Measurements from ENCODE around the gene SYNPO.
A peak's percentile ranks its signal among the peaks of the same experiment; 100 is the strongest.

Gene SYNPO

GRCh38 chr5:150642991-150643710 is 2.7 kb downstream of the SYNPO start:
- no peak for DNase-seq

DNA sequence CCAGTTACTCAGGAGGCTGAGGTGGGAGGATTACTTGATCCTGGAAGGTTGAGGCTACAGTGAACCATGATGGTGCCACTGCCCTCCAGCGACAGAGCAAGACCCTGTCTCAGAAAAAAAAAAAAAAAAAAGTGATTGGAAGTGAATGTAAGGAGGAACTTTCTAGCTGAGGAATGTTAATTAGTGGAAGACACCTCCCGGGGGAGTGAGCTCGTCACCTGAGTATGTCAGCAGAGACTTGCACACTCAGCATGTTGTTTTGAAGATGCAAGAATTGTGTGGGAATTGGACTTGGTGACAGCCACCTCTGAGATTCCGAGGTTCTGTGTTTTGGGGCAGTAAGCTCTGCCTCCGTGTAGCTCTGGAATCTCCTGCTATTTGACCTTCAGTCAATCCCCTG is 3.6 kb downstream of the SYNPO start:
- DNase-seq, result no peak

- no peak for DNase-seq
These were observed 4.1 kb downstream of the SYNPO start for GRCh38 chr5:150644514-150644913.

- DNase-seq, result no peak
These were observed 4.7 kb downstream of the SYNPO start for GRCh38 chr5:150645070-150645700.

DNA sequence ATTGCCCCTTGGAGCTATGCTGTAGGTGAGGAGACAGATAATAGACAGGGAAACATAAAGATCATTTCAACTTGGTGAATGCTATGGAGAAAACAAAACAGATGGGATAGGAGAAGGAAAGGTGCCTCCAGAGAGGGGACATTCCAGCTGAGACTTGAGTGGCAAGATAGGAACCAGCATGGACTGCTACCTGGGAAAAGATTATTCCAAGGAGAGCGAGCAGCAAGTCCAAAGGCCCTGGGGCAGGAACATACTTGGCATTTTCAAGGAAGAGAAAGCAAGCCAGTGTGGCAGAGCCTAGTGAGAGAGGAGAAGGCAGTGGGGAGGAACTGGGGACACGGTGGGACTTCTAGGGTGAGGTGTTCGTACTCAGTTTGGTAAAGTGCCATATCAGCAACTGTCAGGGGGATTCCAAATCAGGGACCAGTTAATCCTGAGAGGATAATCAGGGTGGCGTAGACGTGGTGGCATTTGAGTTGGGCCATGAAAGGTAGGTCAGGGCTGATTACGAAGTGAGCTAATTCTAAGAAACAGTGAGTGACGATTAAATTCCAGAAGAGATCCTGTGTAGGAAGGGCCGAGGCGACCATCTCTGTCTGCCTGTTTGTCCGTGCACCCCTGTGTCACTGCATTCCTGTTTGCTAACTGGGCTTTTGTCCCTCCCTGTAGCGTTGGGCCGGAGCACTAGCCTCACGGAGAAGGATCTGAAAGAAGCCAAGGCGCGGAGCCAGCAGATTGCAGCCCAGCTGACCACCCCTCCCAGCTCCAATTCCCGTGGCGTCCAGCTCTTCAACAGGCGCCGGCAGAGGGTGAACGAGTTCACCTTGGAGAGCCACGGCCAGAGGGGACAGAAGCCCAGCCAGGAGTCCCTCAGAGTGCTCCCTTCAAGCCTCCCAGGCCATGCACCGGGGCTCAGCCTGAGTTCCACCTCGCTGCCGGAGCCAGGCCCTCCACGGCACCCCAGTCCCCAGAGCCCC is 7.1 kb downstream of the SYNPO start:
- no peak for DNase-seq

- no peak for DNase-seq
These were observed 8.0 kb downstream of the SYNPO start for GRCh38 chr5:150648294-150649107.

GRCh38 chr5:150649108-150650020 is 8.9 kb downstream of the SYNPO start:
- DNase-seq, result no peak

DNA sequence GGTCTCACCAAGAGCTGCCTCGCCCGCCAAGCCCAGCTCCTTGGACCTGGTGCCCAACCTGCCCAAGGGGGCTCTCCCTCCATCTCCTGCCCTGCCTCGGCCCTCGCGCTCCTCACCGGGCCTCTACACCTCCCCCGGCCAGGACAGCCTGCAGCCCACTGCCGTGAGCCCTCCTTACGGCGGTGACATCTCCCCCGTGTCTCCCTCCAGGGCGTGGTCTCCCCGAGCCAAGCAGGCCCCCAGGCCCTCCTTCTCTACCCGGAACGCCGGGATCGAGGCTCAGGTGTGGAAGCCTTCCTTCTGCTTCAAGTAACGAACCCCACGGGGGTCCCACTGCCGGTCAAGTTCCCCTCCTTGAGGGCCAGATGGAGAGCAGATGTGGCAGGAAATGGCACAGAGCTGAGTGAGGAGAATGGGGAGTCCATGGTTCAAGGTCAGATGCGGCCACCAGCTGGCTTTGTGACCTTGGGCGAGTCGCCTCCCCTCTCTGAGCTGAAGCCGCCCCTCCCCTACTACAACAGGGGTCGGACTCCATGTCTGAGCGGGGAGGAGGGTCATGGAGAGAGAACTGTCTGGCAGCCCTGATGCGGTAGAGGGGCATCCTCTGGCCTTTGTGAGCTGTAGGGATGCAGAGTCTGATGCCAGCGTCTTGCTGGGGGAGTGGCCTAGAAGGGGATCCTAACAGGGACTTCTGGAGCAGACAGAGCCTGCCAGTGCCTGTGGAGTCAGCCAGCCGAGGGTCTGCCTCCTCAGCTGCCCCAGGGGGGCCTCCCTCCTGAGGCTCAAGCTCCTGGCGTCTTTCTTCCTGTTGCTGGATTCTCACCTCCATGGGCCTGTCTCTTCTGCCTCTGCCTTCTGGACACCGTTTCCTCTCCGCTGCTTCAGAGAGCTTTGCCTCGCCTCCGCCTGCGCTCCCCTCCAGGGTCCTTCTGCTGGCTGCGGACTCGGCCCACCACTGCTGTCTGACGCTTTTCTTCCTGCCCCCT is 9.9 kb downstream of the SYNPO start:
- DNase-seq, result no peak

DNA sequence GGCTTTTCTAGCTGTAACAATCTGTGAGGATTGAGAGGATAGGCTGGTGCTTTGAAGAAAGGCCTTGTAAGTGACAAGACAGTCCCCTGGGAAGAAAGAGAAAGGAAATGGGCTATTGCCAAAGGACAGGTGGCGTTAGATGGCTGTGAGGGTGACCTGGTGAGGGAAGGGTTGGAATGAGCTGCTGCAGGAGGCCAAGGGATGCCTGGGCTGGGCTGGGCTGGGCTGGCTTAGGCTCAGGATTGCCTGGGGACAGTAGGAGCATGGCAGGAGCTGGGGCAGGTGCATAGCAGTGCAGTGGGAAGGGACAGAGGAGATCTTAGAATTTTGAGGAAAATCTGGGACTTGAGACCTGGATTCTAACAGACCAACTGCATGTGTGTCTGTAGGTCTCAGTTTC is 10.9 kb downstream of the SYNPO start:
- DNase-seq, result no peak

DNA sequence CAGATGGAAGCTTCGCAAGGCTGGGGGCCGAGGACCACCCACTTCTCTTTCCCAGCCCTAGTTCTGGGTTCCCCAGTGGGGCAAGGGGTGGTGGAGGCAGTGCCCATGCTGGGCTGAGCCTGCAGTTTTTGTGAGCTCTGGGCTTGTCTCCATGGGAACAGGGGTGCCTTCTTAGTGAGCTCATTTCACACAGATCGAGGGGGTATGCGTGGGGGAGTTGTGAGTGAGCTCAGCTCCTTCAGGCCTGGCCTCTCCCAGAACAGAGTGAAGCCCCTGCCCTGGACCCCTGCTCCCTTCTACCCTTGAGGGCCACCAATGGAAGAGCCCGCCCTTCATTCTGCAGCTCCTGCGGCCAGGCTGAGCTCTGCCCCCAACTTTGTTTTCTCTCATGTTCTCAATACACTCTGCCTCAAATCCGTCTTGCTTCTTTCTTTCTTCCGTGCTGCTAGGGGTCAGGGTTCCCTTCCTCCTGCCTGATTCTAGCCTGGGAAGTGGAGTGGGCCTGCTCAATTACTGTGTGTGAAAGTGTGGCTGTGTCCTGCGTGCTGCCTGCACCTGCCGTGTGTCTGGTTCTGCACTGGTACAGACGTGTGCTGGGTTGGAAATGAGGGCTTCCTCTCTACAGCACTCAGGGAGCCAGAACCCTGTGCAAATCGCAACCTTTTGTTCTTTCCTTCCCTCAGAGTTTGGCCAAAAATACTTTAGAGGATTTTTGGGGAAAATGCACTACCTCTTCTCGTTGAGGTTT is 11.6 kb downstream of the SYNPO start:
- no peak for DNase-seq

GRCh38 chr5:150653145-150653761 is 12.8 kb downstream of the SYNPO start:
- no peak for DNase-seq

DNA sequence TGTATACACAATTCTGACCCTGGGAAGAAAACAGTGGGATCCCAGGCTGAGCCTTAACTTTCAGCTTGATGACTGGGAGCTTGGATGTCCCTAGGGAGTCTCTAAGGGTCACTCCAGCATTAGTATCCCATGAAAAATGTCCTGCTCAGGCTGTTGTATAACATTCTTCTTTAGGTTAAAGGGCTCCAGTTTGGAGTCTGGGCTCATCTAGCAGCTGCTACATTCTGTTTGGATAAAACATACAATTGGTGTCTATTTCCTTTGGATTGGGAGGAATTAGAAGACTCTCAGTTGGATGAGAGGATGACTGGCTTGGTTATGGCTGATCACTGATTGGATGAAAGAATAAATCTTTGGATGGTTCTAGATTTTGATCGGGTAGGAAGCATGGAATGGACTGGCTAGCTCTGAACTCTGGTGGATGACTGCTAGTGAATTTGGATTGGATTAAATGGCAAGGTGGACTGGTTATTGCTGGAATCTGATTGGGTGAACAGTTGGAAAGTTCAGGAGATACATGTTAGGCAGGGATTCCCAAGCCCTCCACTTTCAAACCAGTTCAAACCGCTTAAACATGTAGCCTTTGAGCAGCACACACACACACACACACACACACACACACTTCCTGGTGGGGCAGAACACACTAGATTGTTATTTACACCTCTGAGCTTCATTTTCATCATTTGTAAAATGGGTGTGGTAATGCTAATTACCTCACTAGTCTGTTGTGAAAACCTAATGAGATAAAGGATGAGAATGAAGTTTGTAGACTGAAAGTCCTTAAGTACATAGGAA is 13.5 kb downstream of the SYNPO start:
- no peak for DNase-seq

DNA sequence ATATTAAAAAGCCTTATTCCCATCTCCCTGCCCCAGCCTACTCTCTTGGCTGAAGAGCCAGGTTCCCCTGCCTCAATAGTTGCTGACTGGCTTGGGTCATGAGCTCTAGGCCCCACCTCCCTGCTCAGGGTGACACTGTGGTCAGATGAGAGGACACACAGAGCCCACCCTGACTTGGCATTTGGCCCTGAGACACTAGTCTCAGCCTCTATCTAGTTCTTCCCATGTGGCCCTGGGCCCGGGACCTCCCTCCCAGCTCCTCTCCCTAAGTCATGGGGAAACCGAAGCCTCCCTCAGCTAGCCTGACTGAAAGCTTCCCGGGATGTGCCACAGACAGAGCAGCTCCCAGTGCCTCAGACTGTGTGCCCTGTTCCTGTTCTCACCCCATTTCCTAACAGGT is 14.8 kb downstream of the SYNPO start:
- DNase-seq, result no peak

DNA sequence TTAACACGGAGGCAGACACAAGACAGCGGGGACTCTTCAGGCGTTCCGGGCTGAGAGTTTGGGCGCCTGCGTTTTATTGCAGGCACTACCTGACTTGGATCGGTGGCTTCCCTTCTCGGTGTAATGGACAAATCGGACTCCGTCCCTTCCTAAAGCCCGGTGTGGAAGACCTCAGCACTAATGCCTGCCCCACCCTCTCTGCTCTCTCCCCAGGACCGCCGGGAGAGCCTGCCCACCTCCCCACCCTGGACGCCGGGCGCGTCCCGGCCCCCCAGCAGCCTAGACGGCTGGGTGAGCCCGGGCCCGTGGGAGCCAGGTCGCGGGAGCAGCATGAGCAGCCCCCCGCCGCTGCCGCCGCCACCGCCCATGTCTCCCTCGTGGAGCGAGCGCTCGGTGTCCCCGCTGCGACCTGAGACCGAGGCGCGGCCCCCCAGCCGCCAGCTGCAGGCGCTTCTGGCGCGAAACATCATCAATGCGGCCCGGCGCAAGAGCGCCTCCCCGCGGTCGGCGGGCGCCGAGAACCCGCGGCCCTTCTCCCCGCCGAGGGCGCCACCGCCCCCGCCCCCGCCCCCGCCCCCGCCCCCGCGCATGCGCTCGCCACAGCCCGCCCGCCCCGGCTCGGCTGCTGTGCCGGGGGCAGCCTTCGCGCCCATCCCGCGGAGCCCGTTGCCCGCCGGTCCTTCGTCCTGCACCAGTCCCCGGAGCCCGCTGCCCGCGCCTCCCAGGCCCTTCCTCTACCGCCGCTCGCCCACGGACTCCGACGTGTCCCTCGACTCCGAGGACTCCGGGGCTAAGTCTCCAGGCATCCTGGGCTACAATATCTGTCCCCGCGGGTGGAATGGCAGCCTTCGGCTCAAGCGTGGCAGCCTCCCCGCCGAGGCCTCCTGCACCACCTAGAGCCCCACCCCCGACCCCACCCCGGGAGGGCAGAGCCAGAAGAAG is 16.0 kb downstream of the SYNPO start:
- DNase-seq, result peak; percentile 49

GRCh38 chr5:150658121-150658520 is 17.7 kb downstream of the SYNPO start:
- no peak for DNase-seq

GRCh38 chr5:150658699-150659265 is 18.3 kb downstream of the SYNPO start:
- DNase-seq, result no peak
